ENCODE measurements around the gene RAD51AP2.
"Not testable (repeated sequence)": the region's sequence is repeated elsewhere in the genome, so short reads cannot be mapped to it uniquely, and the experiment has no call there.

RAD51AP2 gene

GRCh38 chr2:17518212-17519154, at the start of gene RAD51AP2:
Gene RAD51AP2, minus strand, starts transcription at chr2:17518440. Its CDS starts 25 bp downstream, at chr2:17518415.
- DNase-seq (ENCODE audit: low read depth in 2 of 2) = no peak

DNA sequence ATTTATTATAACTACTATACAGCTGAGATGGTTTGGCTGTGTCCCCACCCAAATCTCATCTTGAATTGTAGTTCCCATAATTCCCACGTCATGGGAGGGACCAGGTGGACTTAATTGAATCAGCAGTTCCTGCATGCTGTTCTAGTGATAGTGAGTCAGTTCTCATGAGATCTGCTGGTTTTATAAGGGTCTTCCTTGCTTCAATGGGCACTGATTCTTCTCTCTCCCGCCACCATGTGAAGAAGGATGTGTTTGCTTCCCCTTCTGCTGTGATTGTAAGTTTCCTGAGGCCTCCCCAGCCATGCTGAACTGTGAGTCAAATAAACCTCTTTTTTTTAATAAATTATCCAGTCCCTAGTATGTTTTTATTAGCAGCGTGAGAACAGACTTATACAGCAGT, 47.5 kb upstream of the RAD51AP2 start:
- not testable (repeated sequence) for DNase-seq (ENCODE audit: low read depth in 2 of 2)

GRCh38 chr2:17558878-17559277, 40.6 kb upstream of the RAD51AP2 start:
- DNase-seq (ENCODE audit: low read depth in 2 of 2) = no peak

GRCh38 chr2:17558053-17558452, 39.8 kb upstream of the RAD51AP2 start:
- no peak for DNase-seq (ENCODE audit: low read depth in 2 of 2)

DNA sequence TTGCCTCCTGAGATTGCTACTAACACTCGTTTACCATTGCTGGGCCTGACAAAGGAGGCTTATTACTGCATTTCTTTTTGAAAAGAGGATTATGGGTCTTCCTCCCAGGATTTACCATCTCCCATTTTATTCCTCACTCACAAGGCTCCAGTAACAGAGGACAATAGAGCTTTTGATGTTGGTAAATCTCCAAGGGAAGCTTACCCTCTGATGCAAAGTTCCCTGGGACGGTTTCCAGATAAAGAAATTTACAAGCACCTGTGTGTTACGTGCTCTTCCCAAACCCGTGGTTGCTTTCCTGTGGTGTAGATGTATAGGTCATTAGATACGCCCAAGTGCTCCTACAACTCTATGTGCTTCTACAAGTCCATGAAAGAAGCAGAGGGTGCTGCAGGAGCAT, 39.4 kb upstream of the RAD51AP2 start:
- no peak for DNase-seq (ENCODE audit: low read depth in 2 of 2)

DNA sequence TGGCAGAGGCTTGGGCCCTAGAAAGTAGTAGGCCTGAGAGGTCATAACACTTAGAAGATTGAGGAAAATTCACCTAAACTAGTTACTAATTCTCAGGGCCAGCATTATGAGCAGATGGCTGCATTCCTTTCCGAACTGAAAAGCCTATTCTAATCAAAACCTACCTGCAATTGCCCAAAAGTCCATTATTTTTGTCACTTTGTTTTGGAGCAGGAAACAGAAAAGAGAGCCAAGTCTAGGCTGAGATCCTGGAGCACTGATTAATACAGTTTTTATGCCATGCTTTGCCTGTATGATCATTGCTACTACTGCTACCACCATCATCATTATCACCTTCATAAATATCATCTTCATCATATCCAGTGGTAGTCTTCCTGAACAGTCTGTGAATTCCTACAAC, 36.9 kb upstream of the RAD51AP2 start:
- DNase-seq (ENCODE audit: low read depth in 2 of 2) = no peak

DNA sequence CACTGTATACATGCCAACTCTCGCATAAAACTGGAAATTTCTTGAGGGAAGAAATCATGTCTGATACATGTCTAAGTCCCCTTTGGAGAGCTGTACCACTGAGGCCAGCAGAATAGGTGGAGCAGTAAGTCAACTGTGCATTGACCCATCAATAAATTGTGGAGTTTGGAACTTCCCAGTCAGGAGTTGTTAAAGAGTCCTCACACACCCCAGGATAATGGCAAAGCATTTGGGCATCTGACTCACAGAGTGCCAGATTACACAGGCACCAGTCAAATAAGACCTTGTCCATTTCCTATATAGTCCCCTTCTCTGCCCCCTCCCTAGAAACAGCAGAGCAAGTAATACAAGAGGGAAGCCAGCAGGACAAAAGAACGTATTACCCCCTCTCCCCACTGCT, 32.7 kb upstream of the RAD51AP2 start:
- DNase-seq (ENCODE audit: low read depth in 2 of 2) = no peak

GRCh38 chr2:17547737-17548136, 29.5 kb upstream of the RAD51AP2 start:
- DNase-seq (ENCODE audit: low read depth in 2 of 2) = no peak

- DNase-seq (ENCODE audit: low read depth in 2 of 2) = no peak
Observed at GRCh38 chr2:17547237-17547636, 29.0 kb upstream of the RAD51AP2 start.

- DNase-seq (ENCODE audit: low read depth in 2 of 2) = no peak
Observed at GRCh38 chr2:17545680-17546613, 27.7 kb upstream of the RAD51AP2 start.

DNA sequence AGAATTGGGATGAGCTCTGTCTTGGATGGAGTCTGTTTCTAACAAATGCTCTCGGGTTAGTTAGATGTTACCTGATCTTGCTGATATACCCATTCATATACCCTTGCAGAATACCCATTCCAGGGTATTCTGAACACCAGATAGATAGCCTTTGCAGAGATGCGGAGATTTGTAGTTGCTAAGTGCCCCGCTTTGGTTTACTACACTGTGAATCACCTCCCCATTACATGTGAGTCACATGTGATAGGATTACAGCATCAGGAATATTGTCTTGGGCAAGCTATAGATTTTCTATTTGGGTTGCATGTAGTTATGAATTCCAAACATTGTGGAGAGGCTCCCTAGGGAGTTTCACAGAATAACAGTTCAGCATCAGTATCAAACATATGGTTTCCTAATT, 26.0 kb upstream of the RAD51AP2 start:
- no peak for DNase-seq (ENCODE audit: low read depth in 2 of 2)

DNA sequence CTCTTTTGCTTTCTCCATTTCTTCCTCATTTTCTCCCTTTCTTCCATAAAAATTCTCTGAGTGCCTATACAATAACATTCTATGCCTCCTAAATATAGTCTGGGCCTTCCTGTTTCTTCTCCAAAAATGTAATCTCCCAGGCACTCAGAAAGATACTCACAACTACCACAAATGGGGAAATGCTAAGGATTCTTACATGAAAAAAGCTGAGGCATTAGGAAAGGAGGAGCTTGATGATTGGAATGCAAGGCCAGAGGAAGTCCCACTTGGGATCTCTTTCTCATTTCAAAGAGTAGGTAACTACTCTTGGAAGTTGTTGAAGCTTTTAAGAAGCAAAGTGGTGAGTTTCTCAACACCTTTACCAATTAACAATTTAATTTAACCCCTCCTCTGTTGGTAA, 25.6 kb upstream of the RAD51AP2 start:
- no peak for DNase-seq (ENCODE audit: low read depth in 2 of 2)

GRCh38 chr2:17543131-17543660, 25.0 kb upstream of the RAD51AP2 start:
- no peak for DNase-seq (ENCODE audit: low read depth in 2 of 2)

DNA sequence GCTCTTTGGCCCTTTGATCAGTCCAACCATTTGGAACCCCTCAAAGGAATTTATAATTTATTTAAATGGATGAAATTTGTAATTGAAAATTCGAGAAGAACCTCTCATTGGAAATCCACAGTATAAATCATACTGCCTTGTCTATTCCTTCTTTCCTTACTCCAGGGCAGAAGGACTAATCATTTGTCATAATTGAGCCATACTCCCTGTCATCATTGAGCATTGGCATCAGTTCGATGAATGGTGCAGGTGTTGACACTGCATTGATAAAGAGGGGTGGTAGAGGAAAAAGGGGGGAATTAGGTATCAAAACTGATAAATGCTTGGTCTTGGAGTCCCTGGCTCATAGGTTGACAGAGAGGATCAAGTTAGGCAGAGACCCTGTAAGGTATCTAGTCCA, 24.2 kb upstream of the RAD51AP2 start:
- no peak for DNase-seq (ENCODE audit: low read depth in 2 of 2)

- no peak for DNase-seq (ENCODE audit: low read depth in 2 of 2)
Observed at GRCh38 chr2:17541531-17541950, 23.3 kb upstream of the RAD51AP2 start.

- no peak for DNase-seq (ENCODE audit: low read depth in 2 of 2)
Observed at GRCh38 chr2:17540813-17541530, 22.7 kb upstream of the RAD51AP2 start.

DNA sequence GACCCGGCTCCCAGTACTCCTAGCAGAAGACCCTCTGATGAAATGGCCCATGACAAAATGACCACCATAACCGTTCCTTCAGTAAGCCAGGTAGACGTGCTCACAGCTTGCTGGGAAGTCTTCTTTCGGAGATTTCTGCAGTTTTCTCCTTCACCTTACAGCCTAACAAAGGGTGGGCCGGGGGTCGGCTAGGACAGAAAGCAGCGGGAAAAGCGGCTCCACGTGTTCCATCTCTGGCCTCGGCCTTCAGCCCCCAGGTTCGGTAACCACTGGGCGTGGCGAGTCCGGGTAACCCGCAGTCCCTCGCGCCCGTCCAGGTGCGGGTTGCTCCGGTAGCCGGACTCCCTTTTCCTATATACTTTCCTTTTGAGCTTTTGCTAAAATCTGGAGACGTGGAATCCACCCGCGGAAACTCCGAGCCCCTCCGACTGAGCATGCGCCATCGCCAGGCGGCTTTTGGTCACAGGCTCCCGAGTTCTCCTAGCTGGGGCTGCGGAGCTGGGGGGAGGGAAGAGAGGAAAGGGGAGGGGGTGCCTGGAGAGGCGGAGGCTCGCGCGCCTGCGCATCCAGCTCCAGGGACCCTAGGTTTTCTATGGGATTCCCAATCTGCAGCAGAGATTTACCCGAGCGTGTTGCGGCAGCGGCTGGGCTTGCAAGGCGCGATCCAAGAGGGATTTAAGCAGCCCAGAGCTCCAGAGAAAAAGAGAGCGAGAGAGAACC, 22.0 kb upstream of the RAD51AP2 start, which contains the start of gene VSNL1:
Gene VSNL1 (plus strand): TSS at position 604 of the 720 bp plus-strand sequence. CDS start 51,379 bp downstream, outside the sequence.
- DNase-seq (ENCODE audit: low read depth in 2 of 2) = no peak

- DNase-seq (ENCODE audit: low read depth in 2 of 2) = no peak
Observed at GRCh38 chr2:17539611-17540092, 21.4 kb upstream of the RAD51AP2 start.

DNA sequence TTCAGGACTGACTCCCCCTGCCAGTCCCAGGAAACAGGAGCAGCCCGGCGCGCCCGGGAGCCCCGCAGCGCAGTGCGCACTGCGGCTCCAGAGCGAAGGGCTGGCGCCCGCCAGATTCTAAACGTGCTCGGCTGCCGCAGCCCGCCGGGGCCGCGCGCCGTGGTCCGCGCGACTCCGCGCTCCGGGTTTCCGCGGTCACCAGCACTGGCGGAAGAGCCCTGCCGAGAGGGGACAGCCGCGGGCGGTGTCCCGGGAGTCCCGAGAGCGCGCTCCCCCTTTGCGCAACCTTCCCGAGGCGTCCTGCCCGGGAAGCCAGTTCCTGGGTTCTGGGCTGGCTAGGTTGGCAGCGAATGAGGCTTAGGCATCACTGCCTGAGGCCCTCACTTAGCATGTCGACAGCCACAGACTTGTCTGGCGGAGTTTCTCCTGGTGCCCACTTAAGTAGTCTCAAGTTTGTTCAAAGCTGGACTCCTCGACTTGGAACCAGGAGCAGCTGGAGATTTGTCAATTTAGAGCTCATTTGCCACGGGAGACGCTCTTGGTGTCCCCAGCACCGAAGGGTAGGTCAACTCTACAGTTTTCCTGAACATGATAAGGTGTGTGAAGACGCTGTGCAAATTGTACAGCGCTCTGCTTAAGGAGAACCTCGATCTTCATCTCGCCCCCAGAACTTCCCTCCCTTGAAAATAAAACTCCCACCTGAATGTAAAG, 20.8 kb upstream of the RAD51AP2 start:
- no peak for DNase-seq (ENCODE audit: low read depth in 2 of 2)
